Osteoblast (primary cell): ENCODE data around the gene NRTN. TPM values are rescaled to one million over a fixed set of nuclear protein-coding genes. Genes with fewer than 3 reads are reported as not detected.

Experiments
- DNase-seq: peaks from one replicate; pipeline ENCODE4 v3.0.0; 2011; ENCODE audit warnings: low spot score, mixed read lengths; ENCODE audit not compliant: insufficient read length; ENCODE audit errors: missing footprints
- H2AFZ ChIP-seq: 2 replicates; pipeline ENCODE4 v1.6.0; 2011; ENCODE audit warnings: mild to moderate bottlenecking, low read length
- H3K27ac ChIP-seq: 2 replicates; pipeline ENCODE4 v1.5.1; 2011; ENCODE audit warnings: mild to moderate bottlenecking, low read depth, low read length, moderate library complexity
- H3K27me3 ChIP-seq: 2 replicates; pipeline ENCODE4 v1.6.0; 2012; ENCODE audit warnings: mild to moderate bottlenecking, control low read depth, inconsistent platforms, low read length, moderate library complexity; ENCODE audit not compliant: insufficient read depth
- H3K36me3 ChIP-seq: 2 replicates; pipeline ENCODE4 v1.5.1; 2011; ENCODE audit warnings: mild to moderate bottlenecking, low read length, control low read depth, moderate library complexity; ENCODE audit not compliant: insufficient read depth
- H3K4me1 ChIP-seq: 2 replicates; pipeline ENCODE4 v1.5.1; 2011; ENCODE audit warnings: mild to moderate bottlenecking, low read length, control low read depth, moderate library complexity; ENCODE audit not compliant: insufficient read depth
- H3K4me2 ChIP-seq: 2 replicates; pipeline ENCODE4 v1.6.0; 2011; ENCODE audit warnings: mild to moderate bottlenecking, low read length; ENCODE audit not compliant: insufficient read depth
- H3K4me3 ChIP-seq: fragments of 200-600 bp; sonication (generic); 3 replicates; pipeline ENCODE4 v1.5.1; 2012; ENCODE audit warnings: mild to moderate bottlenecking, low read length, inconsistent platforms; ENCODE audit not compliant: insufficient read depth
- H3K79me2 ChIP-seq: 2 replicates; pipeline ENCODE4 v1.6.0; 2012; ENCODE audit warnings: mild to moderate bottlenecking, low read length, control low read depth, inconsistent platforms; ENCODE audit not compliant: insufficient read depth
- H3K9me3 ChIP-seq: 2 replicates; pipeline ENCODE4 v1.5.1; 2011; ENCODE audit warnings: low read depth, low read length, control low read depth
- H4K20me1 ChIP-seq: 2 replicates; pipeline ENCODE4 v1.6.0; 2012; ENCODE audit warnings: mild to moderate bottlenecking, low read length, control low read depth; ENCODE audit not compliant: insufficient read depth
- CTCF ChIP-seq: IDR thresholded peaks from 2 replicates; pipeline ENCODE4 v1.5.1; 2011; ENCODE audit warnings: mild to moderate bottlenecking, low read depth, low read length, moderate library complexity; ENCODE audit errors: extremely low read depth
- total RNA-seq: library from RNA; depleted of rRNA; stranded (reverse); fragments of >200 nt; gene quantifications from 2 replicates; pipeline ENCODE4 v1.2.3, GENCODE V29; 2012

NRTN gene
- total RNA-seq, 1 donor, result not detected

- H3K4me2 ChIP-seq, result peak overlapping the region; percentile 78
- H3K36me3 ChIP-seq, result no peaks in the 10 kb centered on the region
- peak overlapping the region; percentile 77 for H2AFZ ChIP-seq
- H3K27ac ChIP-seq, result no peak overlapping the region
- H3K4me1 ChIP-seq, result peaks cover 5% of the 10 kb centered on the region
- H3K4me3 ChIP-seq, result peak overlapping the region; percentile 61
- peaks cover 29% of the 10 kb centered on the region for H3K27me3 ChIP-seq
- no peaks in the 10 kb centered on the region for H3K9me3 ChIP-seq
- no peak for DNase-seq
- H4K20me1 ChIP-seq, result no peaks in the 10 kb centered on the region
- no peaks in the 10 kb centered on the region for H3K79me2 ChIP-seq
- no peak for TF ChIP-seq CTCF
These were observed 1.5 kb upstream of the NRTN start for GRCh38 chr19:5803441-5803751.

GRCh38 chr19:5803752-5804515 lies 933 bp upstream of the NRTN start:
- DNase-seq, result peak; percentile 100
- peak; percentile 80 for TF ChIP-seq CTCF

GRCh38 chr19:5805462-5806132 lies 730 bp downstream of the NRTN start:
- Histone ChIP-seq H2AFZ (no peak overlapping the region), H3K4me2 (no peak overlapping the region), H3K27me3 (peaks cover 29% of the 10 kb centered on the region), H3K36me3 (no peaks in the 10 kb centered on the region), H3K4me3 (no peak overlapping the region), H3K79me2 (no peaks in the 10 kb centered on the region), H3K4me1 (peaks cover 5% of the 10 kb centered on the region), H3K27ac (no peak overlapping the region), H4K20me1 (no peaks in the 10 kb centered on the region), H3K9me3 (no peaks in the 10 kb centered on the region)
- DNase-seq, result peak; percentile 97
- peak; percentile 54 for TF ChIP-seq CTCF

More at GRCh38 chr19:5803752-5804515, 933 bp upstream of the NRTN start:
- Histone ChIP-seq H3K27me3 (peaks cover 29% of the 10 kb centered on the region), H2AFZ (peak overlapping the region; percentile 77), H3K4me2 (peak overlapping the region; percentile 78), H3K4me1 (peaks cover 5% of the 10 kb centered on the region), H3K4me3 (peak overlapping the region; percentile 61), H3K36me3 (no peaks in the 10 kb centered on the region), H3K9me3 (no peaks in the 10 kb centered on the region), H3K79me2 (no peaks in the 10 kb centered on the region), H3K27ac (no peak overlapping the region), H4K20me1 (no peaks in the 10 kb centered on the region)

- no peak overlapping the region for H2AFZ ChIP-seq
- H3K4me1 ChIP-seq, result peaks cover 5% of the 10 kb centered on the region
- no peaks in the 10 kb centered on the region for H3K36me3 ChIP-seq
- no peak for TF ChIP-seq CTCF
- no peaks in the 10 kb centered on the region for H3K79me2 ChIP-seq
- peaks cover 29% of the 10 kb centered on the region for H3K27me3 ChIP-seq
- DNase-seq, result no peak
- H3K9me3 ChIP-seq, result no peaks in the 10 kb centered on the region
- H4K20me1 ChIP-seq, result no peaks in the 10 kb centered on the region
- H3K27ac ChIP-seq, result no peak overlapping the region
- H3K4me2 ChIP-seq, result no peak overlapping the region
- no peak overlapping the region for H3K4me3 ChIP-seq
These were observed 1.2 kb downstream of the NRTN start for GRCh38 chr19:5806133-5806489.
